ENCODE measurements around the gene SPRYD3.
"Not testable (repeated sequence)": the region's sequence is repeated elsewhere in the genome, so short reads cannot be mapped to it uniquely, and the experiment has no call there.

Gene SPRYD3

GRCh38 chr12:53101931-53102781, 23.0 kb upstream of the SPRYD3 start:
- DNase-seq = peak; percentile 41

- DNase-seq = no peak
Observed at GRCh38 chr12:53101266-53101665, 22.1 kb upstream of the SPRYD3 start.

- DNase-seq = no peak
Observed at GRCh38 chr12:53100466-53101151, 21.4 kb upstream of the SPRYD3 start.

GRCh38 chr12:53099071-53099882, 20.1 kb upstream of the SPRYD3 start:
- DNase-seq = peak; percentile 87

GRCh38 chr12:53098354-53098981, 19.3 kb upstream of the SPRYD3 start:
- no peak for DNase-seq

- DNase-seq = peak; percentile 40
Observed at GRCh38 chr12:53097564-53098353, 18.6 kb upstream of the SPRYD3 start, which contains the start of gene IGFBP6. Gene IGFBP6 (plus strand): TSS chr12:53097667. CDS start chr12:53097718, 51 bp downstream.

- DNase-seq = no peak
Observed at GRCh38 chr12:53097207-53097563, 18.0 kb upstream of the SPRYD3 start.

GRCh38 chr12:53096759-53097158, 17.6 kb upstream of the SPRYD3 start:
- no peak for DNase-seq

- DNase-seq = peak; percentile 65
Observed at GRCh38 chr12:53096089-53096741, 17.0 kb upstream of the SPRYD3 start.

GRCh38 chr12:53095596-53095895, 16.4 kb upstream of the SPRYD3 start:
- DNase-seq = not testable (repeated sequence)

GRCh38 chr12:53094796-53095595, 15.8 kb upstream of the SPRYD3 start:
- DNase-seq = not testable (repeated sequence)

- DNase-seq = no peak
Observed at GRCh38 chr12:53094394-53094787, 15.2 kb upstream of the SPRYD3 start.

GRCh38 chr12:53093777-53094393, 14.7 kb upstream of the SPRYD3 start:
- DNase-seq = peak; percentile 86

- DNase-seq = no peak
Observed at GRCh38 chr12:53091756-53092155, 12.6 kb upstream of the SPRYD3 start.

- no peak for DNase-seq
Observed at GRCh38 chr12:53090554-53090953, 11.4 kb upstream of the SPRYD3 start.

- no peak for DNase-seq
Observed at GRCh38 chr12:53090105-53090504, 10.9 kb upstream of the SPRYD3 start.

GRCh38 chr12:53086361-53086760, 7.2 kb upstream of the SPRYD3 start:
- no peak for DNase-seq

GRCh38 chr12:53082637-53083175, 3.5 kb upstream of the SPRYD3 start:
- DNase-seq = peak; percentile 62

- DNase-seq = no peak
Observed at GRCh38 chr12:53078425-53079225, 565 bp downstream of the SPRYD3 start.
